Fibroblast of skin of right quadriceps (primary cell): ENCODE measurements around the gene GPSM1.

ENCODE experiments used
- DNase-seq: peaks from one replicate; pipeline ENCODE4 v3.0.0-alpha.2; 2013

GPSM1 gene

DNA sequence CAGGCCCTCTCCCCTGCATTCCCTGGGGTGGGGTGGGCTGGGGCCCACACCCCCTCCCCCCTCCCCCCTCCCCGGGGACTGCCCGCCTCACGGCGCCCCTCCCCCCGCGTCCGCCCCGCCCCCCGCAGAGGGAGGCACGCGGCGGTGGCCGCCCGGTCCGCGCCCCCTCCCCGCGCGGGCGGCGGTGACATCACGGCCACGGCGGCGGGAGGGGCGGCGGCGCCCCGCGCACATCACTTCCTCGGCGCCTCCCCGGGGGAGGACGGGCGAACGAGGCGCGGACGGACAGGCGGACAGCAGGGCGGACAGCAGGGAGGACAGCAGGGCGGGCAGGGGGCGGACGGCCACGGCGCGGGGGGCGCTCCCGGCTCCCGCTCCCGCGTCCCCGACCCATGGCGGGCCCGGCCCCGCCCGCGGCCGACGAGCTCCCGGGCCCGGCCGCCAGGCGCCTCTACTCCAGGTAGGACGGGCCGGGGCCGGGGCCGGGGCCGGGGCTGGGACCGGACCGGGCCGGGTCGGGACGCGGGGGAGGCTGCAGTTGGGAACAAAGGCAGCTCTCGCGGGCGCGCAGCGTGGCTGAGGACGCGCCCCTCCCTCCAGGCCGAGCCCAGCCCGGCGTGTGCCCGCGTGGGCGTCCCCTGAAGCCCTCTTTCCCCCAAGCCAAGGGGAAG lies at the start of gene GPSM1:
Gene GPSM1, plus strand, starts transcription at position 236 of the 671 bp plus-strand sequence. Its CDS starts 157 bp downstream, at position 393.
- peak; percentile 65 for DNase-seq

GRCh38 chr9:136277746-136278145 lies 49.6 kb upstream of the GPSM1 start:
- no peak for DNase-seq

DNA sequence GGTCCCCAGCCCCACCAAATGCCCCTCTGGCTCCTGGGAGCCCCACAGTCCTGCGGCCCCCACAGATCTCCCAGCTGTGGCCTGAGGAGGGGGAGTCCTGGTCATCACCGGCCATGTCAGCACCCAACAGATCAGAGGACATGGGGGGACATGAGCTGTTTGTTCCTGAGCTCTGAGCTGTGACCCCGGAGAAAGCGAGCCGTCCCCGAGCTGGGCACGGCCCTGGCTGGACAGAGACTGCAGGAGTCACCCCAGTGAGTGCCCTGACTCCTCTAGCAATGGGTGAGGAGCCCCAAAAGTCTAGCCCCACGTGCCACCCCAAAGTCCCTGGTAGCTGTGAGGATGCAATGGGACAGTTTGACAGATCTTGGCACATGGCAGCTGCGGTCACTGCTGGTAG lies 49.1 kb upstream of the GPSM1 start:
- DNase-seq: no peak

DNA sequence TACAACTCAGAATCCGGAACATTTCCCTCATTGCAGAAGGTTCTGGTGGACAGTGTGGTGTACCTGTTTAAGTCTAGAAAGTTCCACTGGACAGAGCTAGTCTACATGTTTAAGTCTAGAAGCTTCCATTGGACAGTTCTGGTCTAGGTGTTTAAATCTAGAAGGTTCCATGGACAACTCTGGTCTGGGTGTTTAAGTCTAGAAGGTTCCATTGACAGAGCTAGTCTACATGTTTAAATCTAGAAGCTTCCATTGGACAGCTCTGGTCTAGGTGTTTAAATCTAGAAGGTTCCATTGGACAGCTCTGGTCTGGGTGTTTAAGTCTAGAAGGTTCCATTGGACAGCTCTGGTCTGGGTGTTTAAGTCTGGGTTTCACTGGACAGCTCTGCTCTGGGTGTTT lies 48.4 kb upstream of the GPSM1 start:
- DNase-seq: no peak

GRCh38 chr9:136279471-136279870 lies 47.9 kb upstream of the GPSM1 start:
- DNase-seq: no peak

DNA sequence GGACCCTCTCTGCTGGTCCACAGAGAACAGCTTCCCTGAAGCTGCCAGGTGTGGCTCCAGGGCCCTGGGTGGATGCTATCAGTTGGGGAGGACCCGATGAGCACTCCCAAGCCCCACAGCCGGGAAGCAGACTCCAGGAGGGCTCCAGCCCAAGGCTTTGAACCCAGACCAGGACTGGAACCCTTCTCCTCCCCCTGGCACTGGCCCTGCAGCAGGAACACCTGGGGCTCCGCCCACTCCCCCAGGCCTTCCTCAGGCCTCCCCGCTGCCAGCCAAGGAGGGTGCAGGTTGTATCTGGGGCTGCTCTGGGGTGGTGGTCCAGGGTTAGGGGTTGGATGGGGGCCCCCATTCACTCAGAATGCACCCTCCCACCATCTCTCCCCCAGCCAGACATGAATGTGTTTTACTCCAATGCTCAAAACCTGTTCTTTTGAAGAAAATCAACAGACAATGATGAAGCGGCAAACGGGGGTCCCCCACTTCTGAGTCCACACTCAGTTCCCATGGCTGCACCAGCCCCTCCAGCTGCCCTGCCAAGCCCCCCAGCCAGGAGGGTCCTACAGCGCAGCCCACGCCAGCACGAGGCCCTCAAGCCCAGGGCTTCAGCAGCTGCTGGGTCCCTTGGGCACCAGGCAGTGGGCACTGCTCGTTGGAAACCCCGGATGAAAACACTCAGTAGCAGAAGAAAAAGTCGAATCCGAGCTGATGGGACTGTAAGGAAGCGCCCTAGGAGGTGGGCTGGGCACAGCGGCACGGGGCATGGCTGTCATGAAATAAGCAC lies 46.6 kb upstream of the GPSM1 start:
- DNase-seq: no peak

- DNase-seq: no peak
These were observed 45.7 kb upstream of the GPSM1 start for GRCh38 chr9:136281421-136282271.

DNA sequence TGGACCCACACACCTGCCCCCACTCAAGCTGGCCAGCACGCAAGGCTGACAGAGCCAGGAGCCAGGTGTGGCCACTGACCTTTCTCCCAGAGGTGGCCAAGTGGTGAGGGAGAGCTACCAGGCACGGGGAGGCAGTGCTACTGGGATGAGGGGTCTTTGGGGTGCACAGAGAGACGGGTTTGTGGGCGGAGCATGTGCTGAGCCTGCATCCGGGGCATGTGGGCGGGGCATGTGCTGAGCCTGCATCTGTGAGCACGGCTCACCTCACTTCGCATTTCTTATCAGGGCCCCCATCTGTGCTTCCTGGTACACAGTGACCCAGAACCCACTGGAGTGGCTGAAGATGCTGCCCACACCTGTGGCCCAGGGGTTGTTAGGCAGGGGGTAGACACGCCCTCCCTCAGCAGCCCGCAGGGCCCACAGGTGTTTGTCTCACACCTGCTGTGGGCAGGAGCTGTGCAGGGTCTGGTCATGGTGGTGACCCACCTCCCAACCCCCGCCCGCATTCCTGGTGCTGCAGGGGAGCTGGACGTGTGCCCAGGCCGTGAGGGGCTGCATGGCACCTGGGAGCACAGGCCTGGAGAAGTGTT lies 45.0 kb upstream of the GPSM1 start:
- no peak for DNase-seq

- peak; percentile 51 for DNase-seq
These were observed 43.8 kb upstream of the GPSM1 start for GRCh38 chr9:136283291-136284235.

DNA sequence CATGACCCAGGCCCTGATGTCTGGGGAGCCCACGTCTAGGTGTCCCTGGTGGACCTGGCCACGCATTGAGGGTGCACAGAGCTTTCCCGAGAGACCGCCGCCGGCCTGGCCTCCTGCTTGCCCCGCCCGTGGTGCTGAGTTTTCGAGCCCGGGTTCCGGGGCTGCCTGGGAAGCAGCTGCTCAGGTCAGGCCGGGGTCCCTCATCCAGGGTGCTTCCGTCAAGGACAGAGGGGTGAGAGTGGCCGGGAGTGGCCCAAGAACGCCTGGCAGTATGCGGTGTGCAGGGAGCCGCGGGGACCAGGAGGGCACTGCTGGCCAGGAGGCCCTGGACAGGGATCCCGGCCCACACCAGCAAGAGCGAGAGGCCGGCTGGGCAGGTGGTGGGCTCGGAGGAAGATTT lies 43.0 kb upstream of the GPSM1 start:
- DNase-seq: no peak

- no peak for DNase-seq
These were observed 42.4 kb upstream of the GPSM1 start for GRCh38 chr9:136284951-136285350.

GRCh38 chr9:136285501-136286358 lies 41.6 kb upstream of the GPSM1 start:
- DNase-seq: no peak

GRCh38 chr9:136286359-136286986 lies 40.9 kb upstream of the GPSM1 start:
- DNase-seq: no peak

DNA sequence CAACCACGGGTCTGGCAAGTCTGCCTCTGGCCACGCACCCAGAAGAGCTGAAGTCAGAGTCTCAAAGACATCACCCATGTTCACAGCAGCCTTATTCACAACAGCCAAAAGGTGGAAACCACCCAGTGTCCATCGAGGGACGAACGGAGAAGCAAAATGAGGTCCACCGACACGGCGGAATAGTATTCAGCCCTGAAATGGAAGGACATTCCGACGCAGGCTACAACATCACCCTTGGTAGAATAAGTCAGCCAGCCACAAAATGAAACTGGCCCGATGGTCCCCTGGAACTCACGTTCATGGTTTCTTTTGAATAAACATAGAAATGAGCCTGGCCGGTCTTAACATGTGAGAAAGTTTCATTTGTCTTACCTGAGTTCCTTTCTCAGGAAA lies 40.4 kb upstream of the GPSM1 start:
- DNase-seq: no peak

DNA sequence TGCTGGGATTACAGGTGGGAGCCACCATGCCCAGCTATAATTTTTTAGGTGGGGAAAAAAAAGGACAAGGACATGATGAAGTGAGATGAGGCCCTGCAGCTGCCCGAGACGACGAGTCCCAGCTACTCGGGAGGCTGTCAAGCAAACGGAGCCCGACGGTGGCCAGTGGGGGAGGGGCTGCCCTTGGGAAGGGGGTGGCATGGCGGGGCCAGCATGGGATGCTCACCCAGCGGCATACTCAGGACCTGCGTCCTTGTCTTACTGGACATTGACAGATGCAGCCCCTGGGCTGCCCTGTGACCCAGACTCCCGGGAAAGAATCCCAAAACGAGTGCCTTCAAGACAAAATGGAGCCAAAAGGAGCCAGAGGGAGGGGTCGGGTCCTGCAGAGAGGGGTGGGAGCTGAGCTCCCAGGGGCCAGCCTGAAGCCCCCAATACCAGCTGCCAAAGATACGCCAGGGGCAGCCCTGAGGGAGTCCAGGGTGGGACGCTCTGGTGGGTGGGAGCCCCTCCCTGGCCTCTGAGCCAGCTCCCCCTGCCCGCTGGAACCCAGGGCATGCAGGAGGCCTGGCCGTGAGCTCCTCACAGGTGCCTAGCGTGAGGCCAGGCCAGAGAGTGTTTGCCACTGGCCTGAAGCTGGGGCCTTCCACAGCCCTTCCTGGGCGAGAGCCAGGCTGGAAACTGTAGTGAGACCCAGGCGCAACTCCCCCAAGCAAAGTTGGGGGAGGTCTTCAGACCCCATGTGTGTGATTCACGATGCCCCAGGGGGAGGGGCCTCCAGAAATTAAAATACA lies 39.2 kb upstream of the GPSM1 start:
- DNase-seq: no peak

DNA sequence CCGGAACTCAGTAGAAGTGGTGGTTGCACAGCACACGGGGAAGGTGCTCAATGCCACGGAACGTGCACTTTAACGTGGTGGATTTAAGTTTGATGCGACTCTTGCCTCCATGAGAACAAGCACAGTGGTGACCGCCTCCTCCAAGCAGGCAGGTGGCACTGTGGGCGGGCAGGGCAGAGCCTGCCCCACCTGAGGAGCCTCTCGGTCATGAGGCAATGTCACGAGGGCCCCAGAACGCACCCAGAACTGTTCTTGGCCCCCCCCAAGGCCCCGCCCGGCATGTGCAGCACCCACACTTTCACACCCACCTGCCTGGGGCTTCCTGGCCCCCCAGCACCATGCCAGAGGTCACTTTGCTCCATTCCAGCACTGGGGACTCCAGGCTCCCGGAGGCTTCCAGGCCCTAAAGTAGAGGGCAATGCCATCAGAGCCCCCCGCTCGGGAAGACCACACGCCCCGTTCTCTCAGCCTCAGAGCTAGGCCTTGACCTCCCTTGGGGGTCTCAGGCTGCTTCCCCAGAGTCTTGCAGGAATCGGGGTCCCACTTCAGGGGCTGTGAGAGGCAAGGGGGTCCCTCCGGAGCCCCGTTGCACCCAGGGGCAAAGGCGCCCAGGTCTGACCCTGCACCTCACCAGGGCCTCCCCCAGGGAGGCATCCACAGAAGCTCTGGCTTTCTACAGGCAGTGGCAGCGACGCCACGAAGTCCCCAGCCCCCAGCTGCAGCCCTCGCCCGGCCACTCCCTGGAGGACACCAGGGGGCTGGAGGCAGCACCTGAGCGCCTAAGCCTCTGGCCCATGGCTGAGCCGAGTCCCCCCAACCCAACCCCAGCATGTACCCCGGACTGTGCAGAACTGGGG lies 37.5 kb upstream of the GPSM1 start:
- no peak for DNase-seq

DNA sequence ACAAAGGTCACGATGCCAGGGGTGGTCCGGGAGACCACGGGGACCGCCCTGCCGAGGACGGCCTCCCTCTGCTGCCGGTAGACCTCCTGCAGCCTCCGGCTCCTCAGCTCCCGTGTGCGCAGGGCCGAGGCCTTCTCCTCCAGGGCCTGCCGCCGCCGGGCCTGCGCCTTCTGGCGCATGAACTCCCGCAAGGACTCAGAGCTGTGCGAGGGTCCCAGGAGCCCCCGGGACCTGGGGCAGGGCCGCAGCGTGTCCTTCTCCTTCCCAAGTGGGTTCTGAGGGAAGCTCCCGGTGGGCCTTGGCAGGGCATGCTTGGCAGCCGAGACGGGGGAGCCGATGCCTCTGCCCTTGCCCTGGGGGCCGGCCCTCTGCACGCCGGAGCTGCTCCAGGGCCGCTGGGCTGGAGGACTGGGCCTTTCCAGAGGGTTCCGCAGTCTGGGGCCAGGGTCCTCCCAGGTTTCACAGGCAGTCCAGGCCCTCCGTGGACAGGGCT lies 36.8 kb upstream of the GPSM1 start:
- DNase-seq: no peak

GRCh38 chr9:136291306-136292025 lies 35.9 kb upstream of the GPSM1 start:
- DNase-seq: no peak
